COLO829 (cell line): ENCODE data around the gene OGFOD2.
"Not testable (repeated sequence)": the region's sequence is repeated elsewhere in the genome, so short reads cannot be mapped to it uniquely, and the experiment has no call there.

Source experiments
- DNase-seq: peaks from one replicate; pipeline ENCODE4 v3.0.0; 2012; ENCODE audit warnings: low spot score

Gene OGFOD2

GRCh38 chr12:123005081-123005626 is 30.1 kb downstream of the OGFOD2 start:
- DNase-seq, result no peak

GRCh38 chr12:123006977-123007376 is 31.9 kb downstream of the OGFOD2 start:
- no peak for DNase-seq

- no peak for DNase-seq
These were observed 35.1 kb downstream of the OGFOD2 start for GRCh38 chr12:123010110-123010509.

- DNase-seq, result no peak
These were observed 35.6 kb downstream of the OGFOD2 start for GRCh38 chr12:123010681-123011080.

- DNase-seq, result no peak
These were observed 36.7 kb downstream of the OGFOD2 start for GRCh38 chr12:123011701-123012100.

- no peak for DNase-seq
These were observed 38.4 kb downstream of the OGFOD2 start for GRCh38 chr12:123013185-123014095.

GRCh38 chr12:123014473-123014872 is 39.4 kb downstream of the OGFOD2 start:
- not testable (repeated sequence) for DNase-seq

- DNase-seq, result no peak
These were observed 42.7 kb downstream of the OGFOD2 start for GRCh38 chr12:123017753-123018152.

- DNase-seq, result no peak
These were observed 44.7 kb downstream of the OGFOD2 start for GRCh38 chr12:123019841-123020138.

- DNase-seq, result no peak
These were observed 46.9 kb downstream of the OGFOD2 start for GRCh38 chr12:123021688-123022604.

GRCh38 chr12:123022846-123023245 is 47.8 kb downstream of the OGFOD2 start:
- no peak for DNase-seq

GRCh38 chr12:123024819-123025391 is 49.9 kb downstream of the OGFOD2 start:
- DNase-seq, result no peak

GRCh38 chr12:123026094-123026853 is 51.2 kb downstream of the OGFOD2 start:
- DNase-seq, result no peak

GRCh38 chr12:123027726-123028445 is 52.8 kb downstream of the OGFOD2 start:
- no peak for DNase-seq

- no peak for DNase-seq
These were observed 53.4 kb downstream of the OGFOD2 start for GRCh38 chr12:123028475-123028874.

- DNase-seq, result no peak
These were observed 54.5 kb downstream of the OGFOD2 start for GRCh38 chr12:123029550-123029949.
